HL-60 (cell line): ENCODE measurements around the gene MRPS18A.

Experiments used
- DNase-seq, 2 experiments: peaks; one replicate each; pipeline ENCODE4 v3.0.0-alpha.2; 2010 to 2020; ENCODE audit warnings: low read depth in 1 of 2, low spot score in 1 of 2
- H3K27ac ChIP-seq: fragments of 250-450 bp; sonication (Bioruptor Pico); replicated peaks from 2 replicates; pipeline ENCODE4 v1.5.1; 2020; ENCODE audit warnings: mild to moderate bottlenecking, moderate library complexity
- H3K27me3 ChIP-seq: fragments of 250-450 bp; sonication (Bioruptor Pico); 2 replicates; pipeline ENCODE4 v1.5.1; 2021; ENCODE audit warnings: mild to moderate bottlenecking, moderate library complexity; ENCODE audit not compliant: insufficient read depth, poor library complexity, severe bottlenecking
- H3K4me3 ChIP-seq: replicated peaks from 2 replicates; pipeline ENCODE4 v1.5.1; 2011; ENCODE audit warnings: mild to moderate bottlenecking, control low read depth, low read length; ENCODE audit not compliant: insufficient read depth
- GABPA ChIP-seq: IDR thresholded peaks from 2 replicates; pipeline ENCODE4 v1.6.1; 2012; ENCODE audit warnings: low read depth
- POLR2AphosphoS5 ChIP-seq: IDR thresholded peaks from 2 replicates; pipeline ENCODE4 v1.6.1; 2012; ENCODE audit warnings: low read depth
- SPI1 ChIP-seq: IDR thresholded peaks from 2 replicates; pipeline ENCODE4 v1.6.1; 2012; ENCODE audit warnings: low read depth, mild to moderate bottlenecking, borderline replicate concordance
- TF ChIP-seq, protein P1 (sequence below): IDR thresholded peaks from one replicate; pipeline ENCODE4 v1.5.1; 2011; ENCODE audit warnings: low read length, control low read depth, inconsistent platforms; ENCODE audit not compliant: insufficient read depth
- TF ChIP-seq, protein P2 (sequence below): IDR thresholded peaks from 2 replicates; pipeline ENCODE4 v1.6.1; 2012; ENCODE audit warnings: low read depth; ENCODE audit not compliant: insufficient replicate concordance

MRPS18A gene

DNA sequence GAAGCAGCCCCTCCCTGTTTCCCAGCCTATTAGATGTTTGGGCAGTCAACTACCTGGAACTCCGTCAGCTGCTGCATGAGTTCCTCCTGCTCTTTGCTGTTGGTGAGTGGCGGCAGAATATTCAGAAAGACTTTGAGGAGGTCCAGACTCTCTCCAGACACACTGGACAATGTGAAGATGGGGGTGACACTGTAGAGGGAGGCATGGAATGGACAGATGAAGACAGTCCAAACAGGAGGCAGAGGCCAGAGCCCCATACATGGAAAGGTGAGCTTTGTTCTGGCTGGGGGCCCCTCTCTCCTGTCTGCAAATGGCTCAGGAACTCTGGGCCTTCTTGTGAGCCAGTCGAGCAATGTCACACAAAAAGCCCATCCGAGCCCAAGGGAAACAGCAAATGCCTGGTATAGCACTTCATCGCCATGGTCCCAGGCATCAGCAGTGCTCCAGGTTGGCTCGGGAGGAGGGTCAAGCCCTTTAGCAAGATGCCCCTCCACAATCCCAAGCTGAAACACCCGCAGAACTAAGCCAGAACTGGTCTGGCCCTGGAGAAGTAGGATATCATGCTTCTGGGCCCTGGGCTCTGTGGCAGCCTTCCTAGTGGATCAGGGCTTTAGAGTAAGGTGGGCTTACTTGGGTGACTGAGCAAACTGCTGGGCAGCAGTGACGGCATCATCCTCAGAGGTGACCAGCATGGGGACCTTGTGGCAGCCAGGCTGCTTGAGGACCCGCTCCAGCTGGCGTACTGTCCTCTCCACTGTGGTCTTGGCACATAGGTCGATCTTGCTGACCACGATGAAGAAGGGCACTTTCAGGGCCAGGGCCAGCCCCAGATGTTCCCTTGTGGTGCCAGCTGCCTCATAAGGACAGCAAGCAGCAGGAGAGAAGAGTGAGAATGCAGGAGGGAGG, 63.5 kb downstream of the MRPS18A start:
- Histone ChIP-seq H3K4me3 (no peak overlapping the region), H3K27me3 (no peaks in the 10 kb centered on the region), H3K27ac (no peak overlapping the region)
- DNase-seq = no peak
- TF ChIP-seq GABPA (no peak), POLR2AphosphoS5 (no peak; the same call in 1 of the 2 replicates), SPI1 (no peak)
- TF ChIP-seq, protein P1, sequence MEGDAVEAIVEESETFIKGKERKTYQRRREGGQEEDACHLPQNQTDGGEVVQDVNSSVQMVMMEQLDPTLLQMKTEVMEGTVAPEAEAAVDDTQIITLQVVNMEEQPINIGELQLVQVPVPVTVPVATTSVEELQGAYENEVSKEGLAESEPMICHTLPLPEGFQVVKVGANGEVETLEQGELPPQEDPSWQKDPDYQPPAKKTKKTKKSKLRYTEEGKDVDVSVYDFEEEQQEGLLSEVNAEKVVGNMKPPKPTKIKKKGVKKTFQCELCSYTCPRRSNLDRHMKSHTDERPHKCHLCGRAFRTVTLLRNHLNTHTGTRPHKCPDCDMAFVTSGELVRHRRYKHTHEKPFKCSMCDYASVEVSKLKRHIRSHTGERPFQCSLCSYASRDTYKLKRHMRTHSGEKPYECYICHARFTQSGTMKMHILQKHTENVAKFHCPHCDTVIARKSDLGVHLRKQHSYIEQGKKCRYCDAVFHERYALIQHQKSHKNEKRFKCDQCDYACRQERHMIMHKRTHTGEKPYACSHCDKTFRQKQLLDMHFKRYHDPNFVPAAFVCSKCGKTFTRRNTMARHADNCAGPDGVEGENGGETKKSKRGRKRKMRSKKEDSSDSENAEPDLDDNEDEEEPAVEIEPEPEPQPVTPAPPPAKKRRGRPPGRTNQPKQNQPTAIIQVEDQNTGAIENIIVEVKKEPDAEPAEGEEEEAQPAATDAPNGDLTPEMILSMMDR = no peak
- TF ChIP-seq, protein P2, sequence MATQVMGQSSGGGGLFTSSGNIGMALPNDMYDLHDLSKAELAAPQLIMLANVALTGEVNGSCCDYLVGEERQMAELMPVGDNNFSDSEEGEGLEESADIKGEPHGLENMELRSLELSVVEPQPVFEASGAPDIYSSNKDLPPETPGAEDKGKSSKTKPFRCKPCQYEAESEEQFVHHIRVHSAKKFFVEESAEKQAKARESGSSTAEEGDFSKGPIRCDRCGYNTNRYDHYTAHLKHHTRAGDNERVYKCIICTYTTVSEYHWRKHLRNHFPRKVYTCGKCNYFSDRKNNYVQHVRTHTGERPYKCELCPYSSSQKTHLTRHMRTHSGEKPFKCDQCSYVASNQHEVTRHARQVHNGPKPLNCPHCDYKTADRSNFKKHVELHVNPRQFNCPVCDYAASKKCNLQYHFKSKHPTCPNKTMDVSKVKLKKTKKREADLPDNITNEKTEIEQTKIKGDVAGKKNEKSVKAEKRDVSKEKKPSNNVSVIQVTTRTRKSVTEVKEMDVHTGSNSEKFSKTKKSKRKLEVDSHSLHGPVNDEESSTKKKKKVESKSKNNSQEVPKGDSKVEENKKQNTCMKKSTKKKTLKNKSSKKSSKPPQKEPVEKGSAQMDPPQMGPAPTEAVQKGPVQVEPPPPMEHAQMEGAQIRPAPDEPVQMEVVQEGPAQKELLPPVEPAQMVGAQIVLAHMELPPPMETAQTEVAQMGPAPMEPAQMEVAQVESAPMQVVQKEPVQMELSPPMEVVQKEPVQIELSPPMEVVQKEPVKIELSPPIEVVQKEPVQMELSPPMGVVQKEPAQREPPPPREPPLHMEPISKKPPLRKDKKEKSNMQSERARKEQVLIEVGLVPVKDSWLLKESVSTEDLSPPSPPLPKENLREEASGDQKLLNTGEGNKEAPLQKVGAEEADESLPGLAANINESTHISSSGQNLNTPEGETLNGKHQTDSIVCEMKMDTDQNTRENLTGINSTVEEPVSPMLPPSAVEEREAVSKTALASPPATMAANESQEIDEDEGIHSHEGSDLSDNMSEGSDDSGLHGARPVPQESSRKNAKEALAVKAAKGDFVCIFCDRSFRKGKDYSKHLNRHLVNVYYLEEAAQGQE = no peak

GRCh38 chr6:43622541-43622940, 65.0 kb downstream of the MRPS18A start:
- no peak for TF ChIP-seq SPI1
- Histone ChIP-seq H3K27ac (no peak overlapping the region), H3K4me3 (no peak overlapping the region), H3K27me3 (no peaks in the 10 kb centered on the region)
- DNase-seq = no peak

DNA sequence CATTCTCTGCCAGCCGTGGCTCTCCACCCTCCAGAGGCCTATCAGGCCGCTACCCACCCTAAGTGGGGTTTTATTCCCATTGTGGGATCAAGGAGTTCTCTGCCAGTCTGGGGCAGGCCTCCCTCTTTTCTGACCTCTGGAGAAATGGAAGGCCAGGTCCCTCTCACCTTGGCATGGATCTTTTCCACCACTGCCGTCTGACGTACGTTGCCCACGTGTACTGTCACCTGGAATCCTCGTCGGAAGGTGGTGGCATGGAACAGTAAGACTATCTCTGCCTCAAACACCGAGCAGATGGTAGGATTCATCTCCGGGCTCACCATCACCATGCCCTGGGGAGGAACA, 65.8 kb downstream of the MRPS18A start:
- H3K4me3 ChIP-seq = no peak overlapping the region
- TF ChIP-seq GABPA (no peak), SPI1 (no peak), POLR2AphosphoS5 (no peak)
- TF ChIP-seq, protein P2 = no peak
- TF ChIP-seq, protein P1 = no peak

More for the DNA sequence above, 65.8 kb downstream of the MRPS18A start:
- H3K27me3 ChIP-seq = no peaks in the 10 kb centered on the region
- no peak for DNase-seq
- no peak overlapping the region for H3K27ac ChIP-seq
